ENCODE data around the gene TOMM22. TPM values are rescaled to one million over a fixed set of nuclear protein-coding genes. Genes with fewer than 3 reads are reported as not detected.
A peak's percentile ranks its signal among the peaks of the same experiment; 100 is the strongest.

TOMM22 gene
- total RNA-seq, 4 donors from 2014 or later: 39.4 to 61.3 (median 45.8) TPM

GRCh38 chr22:38731703-38732161 is 50.0 kb downstream of the TOMM22 start:
- intact Hi-C loops (cut with DNase I): no loop called here
- peaks cover 22 to 45% of the 10 kb centered on the region in 2 donors for H3K4me1 ChIP-seq
- H3K27me3 ChIP-seq: no peaks in the 10 kb centered on the region
- TF ChIP-seq CTCF (IDR thresholded peaks at IDR 0.05) (no peak), POLR2A (IDR thresholded peaks at IDR 0.05) (no peak)
- 88 to 95% methylated on average over 5 to 6 of the region's 6 CpGs for WGBS, 2 donors
- no peaks in the 10 kb centered on the region for H3K9me3 ChIP-seq
- no peak overlapping the region for H3K4me3 ChIP-seq (replicated peaks in 1 of 3)
- no peak for DNase-seq
- H3K36me3 ChIP-seq: peaks cover 57 to 68% of the 10 kb centered on the region in 2 donors
- H3K27ac ChIP-seq: peak overlapping the region in 2 of 3 donors; percentile 33 to 92

- Histone ChIP-seq H3K9me3 (no peaks in the 10 kb centered on the region), H3K4me3 (replicated peaks in 1 of 3) (no peak overlapping the region), H3K36me3 (peaks cover 52 to 68% of the 10 kb centered on the region in 2 donors), H3K27ac (peak overlapping the region in 2 of 3 donors; percentile 85 to 92), H3K4me1 (peaks cover 22 to 45% of the 10 kb centered on the region in 2 donors), H3K27me3 (no peaks in the 10 kb centered on the region)
- TF ChIP-seq CTCF (IDR thresholded peaks at IDR 0.05): no peak
- peak in 1 of 2 donors; percentile 56 for DNase-seq
- 68 to 83% methylated on average over 13 of the region's 13 CpGs for WGBS, 2 donors
- intact Hi-C loops (cut with DNase I): no loop called here
Observed at GRCh38 chr22:38732251-38732815, 50.6 kb downstream of the TOMM22 start.

- intact Hi-C loops (cut with DNase I): no loop called here
- Histone ChIP-seq H3K4me3 (replicated peaks in 1 of 3) (no peak overlapping the region), H3K4me1 (peaks cover 22 to 45% of the 10 kb centered on the region in 2 donors), H3K27me3 (no peaks in the 10 kb centered on the region), H3K27ac (peak overlapping the region; percentile 60 to 92 (median 85)), H3K36me3 (peaks cover 52 to 67% of the 10 kb centered on the region in 2 donors), H3K9me3 (no peaks in the 10 kb centered on the region)
- DNase-seq: no peak
- TF ChIP-seq POLR2A (IDR thresholded peaks at IDR 0.05): no peak
- TF ChIP-seq CTCF (IDR thresholded peaks at IDR 0.05): peak in 5 of 6 experiments; percentile 26 to 46 (median 38)
- 54 to 76% methylated on average over 4 of the region's 4 CpGs for WGBS, 2 donors
Observed at GRCh38 chr22:38733329-38733723, 51.6 kb downstream of the TOMM22 start.

- Histone ChIP-seq H3K4me3 (replicated peaks in 1 of 3) (no peak overlapping the region), H3K27ac (peak overlapping the region; percentile 74 to 92 (median 85)), H3K9me3 (no peaks in the 10 kb centered on the region), H3K4me1 (peaks cover 22 to 45% of the 10 kb centered on the region in 2 donors), H3K27me3 (no peaks in the 10 kb centered on the region), H3K36me3 (peaks cover 52 to 67% of the 10 kb centered on the region in 2 donors)
- WGBS, 2 donors: 26 to 46% methylated on average over 7 to 8 of the region's 8 CpGs
- peak in 1 of 2 donors; percentile 34 for TF ChIP-seq POLR2A (IDR thresholded peaks at IDR 0.05)
- peak in 1 of 6 experiments; percentile 8 for TF ChIP-seq CTCF (IDR thresholded peaks at IDR 0.05)
- intact Hi-C loops (cut with DNase I): no loop called here
- DNase-seq: peak; percentile 96 to 97
Observed at GRCh38 chr22:38733724-38734381, 52.1 kb downstream of the TOMM22 start.

Measured in thyroid gland (tissue), 4 donors.